Lung microvascular endothelial cell (primary cell): Measurements from ENCODE around the gene MAD1L1. TPM values are rescaled to one million over a fixed set of nuclear protein-coding genes. Genes with fewer than 3 reads are reported as not detected.
"Not testable (repeated sequence)": the region's sequence is repeated elsewhere in the genome, so short reads cannot be mapped to it uniquely, and the experiment has no call there.

Experiments used
- DNase-seq, 2 donors: peaks; one replicate each; pipeline versions ENCODE4 v3.0.0 to v3.0.0-alpha.2; 2010; ENCODE audit warnings: low read depth in 2 of 2
- total RNA-seq: library from RNA; depleted of rRNA; stranded (reverse); fragments of >200 nt; gene quantifications from 2 replicates; pipeline ENCODE4 v1.2.1, GENCODE V29; 2014

MAD1L1 gene
- total RNA-seq, 1 donor from 2014 or later = 46.0 TPM

- DNase-seq = no peak
Measured at GRCh38 chr7:1975179-1975578, 257.6 kb downstream of the MAD1L1 start.

GRCh38 chr7:1974290-1975101 lies 258.2 kb downstream of the MAD1L1 start:
- peak in 1 of 2 donors; percentile 10 for DNase-seq

GRCh38 chr7:1973321-1974251 lies 259.2 kb downstream of the MAD1L1 start:
- no peak for DNase-seq

GRCh38 chr7:1972744-1973143 lies 260.0 kb downstream of the MAD1L1 start:
- DNase-seq = no peak

GRCh38 chr7:1971946-1972654 lies 260.6 kb downstream of the MAD1L1 start:
- no peak for DNase-seq

DNA sequence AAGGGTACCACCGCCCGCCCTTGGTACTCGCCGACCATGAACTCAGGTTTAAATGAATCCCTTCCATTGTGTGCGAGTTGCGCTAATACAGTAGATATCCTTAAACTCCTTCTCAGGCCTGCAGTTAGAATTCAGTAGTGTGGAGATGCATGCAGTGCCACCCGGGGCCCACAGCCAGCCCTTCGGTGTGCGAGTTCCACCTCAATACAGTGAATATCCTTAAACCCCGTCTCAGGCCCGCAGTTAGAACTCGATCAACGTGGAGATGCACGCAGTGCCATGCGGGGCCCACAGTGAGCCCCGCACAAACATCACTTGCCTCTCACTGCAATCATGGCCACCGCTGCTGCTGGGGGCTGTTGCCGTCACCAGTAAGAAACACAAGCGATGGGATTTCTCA lies 261.9 kb downstream of the MAD1L1 start:
- no peak for DNase-seq

DNA sequence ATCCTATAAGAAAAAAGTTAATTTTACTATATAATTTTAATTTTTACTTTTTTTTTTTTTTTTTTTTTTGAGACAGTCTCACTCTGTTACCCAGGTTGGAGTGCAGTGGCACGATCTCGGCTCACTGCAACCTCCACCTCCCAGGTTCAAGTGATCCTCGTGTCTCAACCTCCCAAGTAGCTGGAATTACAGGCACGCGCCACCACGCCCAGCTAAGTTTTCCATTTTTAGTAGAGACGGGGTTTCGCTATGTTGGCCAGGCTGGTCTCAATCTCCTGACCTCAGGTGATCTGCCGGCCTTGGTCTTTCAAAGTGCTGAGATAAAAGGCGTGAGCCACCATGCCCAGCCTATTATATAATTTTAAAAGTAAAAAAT lies 262.5 kb downstream of the MAD1L1 start:
- DNase-seq = not testable (repeated sequence)

DNA sequence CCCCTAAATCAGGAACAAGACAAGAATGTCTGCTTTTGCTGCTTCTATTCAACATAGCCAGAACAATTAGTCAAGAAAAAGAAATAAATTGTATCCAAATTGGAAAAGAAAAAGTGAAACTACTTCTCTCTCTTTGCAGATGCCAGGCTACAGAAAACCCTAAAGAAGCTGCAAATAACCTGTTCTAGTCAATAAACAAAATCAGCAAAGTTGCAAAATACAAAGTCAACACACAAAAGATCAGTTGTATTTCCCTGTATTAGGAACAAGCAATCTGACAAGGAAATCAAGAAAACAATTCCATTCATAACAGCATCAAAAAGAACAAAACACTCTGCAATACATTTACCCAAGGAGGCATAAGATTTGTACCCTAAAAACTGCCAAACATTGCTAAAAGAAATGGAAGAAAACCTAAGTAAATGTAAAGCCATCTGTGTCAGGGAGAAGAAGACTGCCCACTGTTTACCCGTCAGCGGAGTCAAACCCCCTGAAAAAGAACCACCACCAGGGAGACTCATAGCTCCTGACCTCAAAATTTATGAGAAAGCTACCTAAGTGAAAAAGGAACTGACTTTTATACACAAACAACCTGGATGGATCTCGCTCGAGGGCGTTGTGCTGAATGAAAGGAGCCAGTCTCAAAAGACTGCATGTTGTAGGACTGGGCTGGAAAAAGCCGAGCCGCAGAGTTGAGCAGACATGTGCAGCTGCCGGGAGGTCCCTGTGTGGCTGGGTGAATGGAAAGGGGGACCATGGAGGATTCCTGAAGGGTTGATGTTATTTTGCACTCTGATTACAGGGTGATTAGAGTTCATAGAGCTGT lies 263.1 kb downstream of the MAD1L1 start:
- DNase-seq = no peak

DNA sequence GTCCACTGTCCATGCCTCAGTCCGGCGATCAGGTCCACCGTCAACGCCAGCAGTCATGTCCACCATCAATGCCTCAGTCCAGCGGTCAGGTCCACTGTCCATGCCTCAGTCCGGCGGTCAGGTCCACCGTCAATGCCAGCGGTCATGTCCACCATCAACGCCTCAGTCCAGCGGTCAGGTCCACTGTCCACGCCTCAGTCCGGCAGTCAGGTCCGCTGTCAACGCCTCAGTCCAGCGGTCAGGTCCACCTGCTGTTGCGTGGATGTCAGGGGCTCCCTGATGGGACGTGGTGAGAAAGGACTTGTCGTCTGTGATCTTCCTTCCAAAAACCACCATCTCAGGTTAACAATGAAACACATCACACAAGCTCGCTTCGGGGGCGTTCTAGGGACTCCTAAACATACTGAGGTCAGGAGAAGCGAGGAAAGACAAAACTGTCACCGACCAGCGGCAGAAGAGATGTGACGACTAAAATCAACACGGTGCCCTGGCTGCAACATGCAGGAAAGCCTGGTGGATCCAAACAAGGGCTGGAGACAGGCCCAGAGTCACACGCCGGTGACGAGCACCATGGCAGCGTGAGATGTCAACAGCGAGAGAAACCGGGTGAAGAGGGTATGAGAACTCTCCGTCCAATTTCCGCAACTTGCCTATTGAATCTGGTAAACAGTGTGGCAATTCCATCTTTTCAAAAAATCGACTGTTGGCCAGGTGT lies 264.2 kb downstream of the MAD1L1 start:
- no peak for DNase-seq

DNA sequence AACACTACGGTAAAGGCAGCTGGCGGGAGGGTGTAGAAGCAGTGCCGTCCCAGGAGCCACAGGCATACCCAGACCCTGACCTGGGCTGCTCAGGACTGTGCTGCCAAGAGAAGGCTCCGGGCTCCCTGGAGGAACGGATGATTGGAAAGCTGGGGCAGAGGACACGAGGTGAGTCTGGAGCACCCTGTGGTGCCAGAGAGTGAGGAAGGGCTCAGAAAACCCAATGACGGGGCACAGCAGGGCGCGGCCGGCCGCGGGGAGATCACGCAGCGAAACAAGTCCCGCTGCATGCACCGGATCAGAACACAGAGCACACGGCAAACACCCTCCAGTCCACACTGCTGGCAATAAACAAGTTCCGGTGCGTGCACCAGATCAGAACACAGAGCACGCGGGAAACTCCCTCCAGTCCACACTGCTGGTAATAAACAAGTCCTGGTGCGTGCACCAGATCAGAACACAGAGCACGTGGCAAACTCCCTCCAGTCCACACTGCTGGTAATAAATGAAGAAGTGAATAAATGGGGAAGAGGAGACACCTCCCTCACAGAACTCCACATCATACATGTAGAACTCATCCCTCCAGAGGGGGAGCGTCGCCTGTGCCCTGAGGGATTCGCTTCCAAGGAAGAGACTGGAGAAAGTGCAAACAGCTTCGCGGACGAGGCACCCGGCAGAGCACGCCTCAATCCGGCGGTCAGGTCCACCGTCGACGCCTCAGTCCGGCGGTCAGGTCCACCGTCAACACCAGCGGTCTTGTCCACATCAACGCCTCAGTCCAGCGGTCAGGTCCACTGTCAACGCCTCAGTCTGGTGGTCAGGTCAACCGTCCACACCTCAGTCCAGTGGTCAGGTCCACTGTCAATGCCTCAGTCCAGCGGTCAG lies 265.0 kb downstream of the MAD1L1 start:
- no peak for DNase-seq

GRCh38 chr7:1966631-1967200 lies 266.0 kb downstream of the MAD1L1 start:
- no peak for DNase-seq

DNA sequence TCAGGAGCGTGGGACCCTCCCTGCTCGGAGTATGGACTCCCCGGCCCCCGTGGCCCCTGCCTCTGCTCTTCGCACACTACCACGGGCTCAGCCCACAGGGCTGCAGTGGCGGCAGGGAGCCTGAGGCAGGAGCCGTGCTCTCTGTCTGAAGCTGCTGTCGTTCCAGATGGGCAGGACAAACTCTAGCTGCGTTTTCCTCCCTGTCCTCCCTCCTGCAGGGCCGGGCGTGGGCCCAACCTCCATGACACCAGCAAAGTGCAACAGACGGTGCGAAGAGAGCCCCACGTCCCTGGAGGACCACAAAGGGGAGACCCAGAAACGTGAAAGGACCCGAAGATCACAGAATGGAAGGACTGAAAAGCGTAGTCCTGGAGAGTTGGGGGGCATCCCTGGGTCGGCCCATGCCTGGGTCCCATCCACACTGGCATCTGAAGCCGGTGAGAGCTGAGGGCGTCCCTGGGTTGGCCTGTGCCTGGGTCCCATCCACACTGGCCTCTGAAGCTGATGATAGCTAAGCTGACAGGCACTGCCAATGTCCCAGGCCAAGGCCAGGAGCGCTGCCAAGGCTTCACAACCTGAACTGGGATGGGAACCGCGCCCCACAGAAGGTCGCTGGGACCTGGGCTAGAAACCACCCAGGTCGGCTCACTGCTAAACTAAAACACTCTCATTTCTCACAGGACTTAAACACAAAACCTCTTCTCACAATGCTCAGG lies 267.0 kb downstream of the MAD1L1 start:
- DNase-seq = no peak

GRCh38 chr7:1964913-1965578 lies 267.7 kb downstream of the MAD1L1 start:
- no peak for DNase-seq

DNA sequence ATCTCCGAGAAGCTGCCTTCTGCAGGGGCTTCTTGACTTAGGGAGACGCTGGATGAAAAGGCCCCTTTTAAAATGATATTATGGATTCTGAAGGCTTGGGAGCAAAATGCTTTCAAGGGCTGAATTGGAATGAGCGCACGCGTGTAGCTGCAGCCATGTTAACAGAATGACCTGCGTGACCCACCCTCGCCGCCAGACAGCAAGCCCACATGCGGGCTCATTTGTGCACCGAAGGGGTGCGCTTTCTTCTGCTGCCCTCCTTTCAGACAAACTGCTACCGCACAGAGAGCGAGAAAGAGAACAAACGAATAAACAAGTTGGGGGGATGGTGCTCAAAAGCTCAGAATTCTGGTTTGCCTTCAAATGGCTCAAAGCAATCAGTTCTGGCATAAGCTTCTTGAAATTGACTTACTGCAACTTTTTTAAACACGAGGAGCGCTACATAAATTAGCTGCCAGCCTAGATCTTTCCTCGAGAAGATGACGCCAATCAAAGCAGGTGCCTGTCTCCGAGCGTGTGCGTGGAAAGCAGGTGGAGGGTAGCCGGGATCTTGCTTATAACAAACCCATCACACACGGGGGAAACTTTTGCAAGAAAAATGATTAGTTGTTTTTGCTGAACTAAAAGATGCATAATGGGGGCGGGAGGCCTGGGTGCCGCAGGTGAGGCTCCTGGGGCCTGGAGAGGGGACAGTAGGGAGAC lies 268.4 kb downstream of the MAD1L1 start:
- no peak for DNase-seq

DNA sequence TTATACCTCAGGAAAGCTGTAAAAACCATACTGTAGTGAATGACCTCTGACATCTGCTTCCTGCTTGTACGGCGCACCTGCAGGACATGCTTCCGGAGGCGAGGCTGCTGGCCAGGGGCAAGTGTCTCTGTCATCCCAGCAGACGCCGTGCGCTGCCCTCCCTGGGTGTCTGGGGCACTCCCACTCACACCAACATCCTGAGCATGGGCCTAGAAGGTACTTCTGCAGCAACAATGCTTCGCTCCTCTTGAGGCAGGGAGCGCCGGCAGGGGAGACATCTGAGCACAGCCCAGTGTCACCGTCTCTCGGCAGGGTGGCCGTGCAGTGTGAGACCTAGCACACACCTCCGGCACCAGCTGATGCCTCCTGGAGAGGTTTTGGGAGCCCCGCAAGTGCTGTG lies 269.2 kb downstream of the MAD1L1 start:
- DNase-seq = peak in 1 of 2 donors; percentile 38

DNA sequence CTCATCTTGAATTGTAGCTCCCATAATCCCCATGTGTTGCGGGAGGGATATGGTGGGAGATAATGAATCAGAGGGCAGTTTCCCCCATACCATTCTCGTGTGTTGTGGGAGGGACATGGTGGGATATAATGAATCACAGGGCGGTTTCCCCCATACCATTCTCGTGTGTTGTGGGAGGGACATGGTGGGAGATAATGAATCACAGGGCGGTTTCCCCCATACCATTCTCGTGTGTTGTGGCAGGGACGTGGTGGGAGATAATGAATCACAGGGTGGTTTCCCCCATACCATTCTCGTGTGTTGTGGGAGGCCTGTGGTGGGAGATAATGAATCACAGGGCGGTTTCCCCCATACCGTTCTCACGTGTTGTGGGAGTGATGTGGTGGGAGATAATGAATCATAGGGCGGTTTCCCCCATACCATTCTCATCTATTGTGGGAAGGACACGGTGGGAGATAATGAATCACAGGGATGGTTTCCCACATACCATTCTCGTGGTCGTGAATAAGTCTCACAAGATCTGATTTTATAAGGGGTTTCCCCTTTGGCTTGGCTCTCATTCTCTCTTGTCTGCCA lies 271.0 kb downstream of the MAD1L1 start:
- DNase-seq = peak in 1 of 2 donors; percentile 49

DNA sequence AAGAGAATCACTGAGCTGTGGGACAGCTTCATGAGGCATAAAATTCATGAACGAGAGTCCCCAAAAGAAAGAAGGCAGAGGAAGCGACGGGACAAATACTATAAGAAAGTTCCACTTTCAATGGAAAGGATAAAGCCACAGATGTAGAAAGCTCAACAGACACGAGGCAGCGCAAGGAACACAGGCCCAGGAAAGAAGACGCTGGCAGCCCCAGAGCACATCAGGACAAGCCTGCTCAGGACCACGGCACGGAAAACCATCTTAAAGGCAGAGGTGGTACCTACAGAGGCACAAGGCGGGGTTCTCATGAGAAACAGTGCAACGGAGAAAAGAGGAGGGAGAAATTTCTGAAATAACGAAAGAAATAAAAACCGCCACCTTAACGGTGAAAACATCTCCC lies 273.4 kb downstream of the MAD1L1 start:
- no peak for DNase-seq
